ENCODE data around the gene FAM240A.

DNA sequence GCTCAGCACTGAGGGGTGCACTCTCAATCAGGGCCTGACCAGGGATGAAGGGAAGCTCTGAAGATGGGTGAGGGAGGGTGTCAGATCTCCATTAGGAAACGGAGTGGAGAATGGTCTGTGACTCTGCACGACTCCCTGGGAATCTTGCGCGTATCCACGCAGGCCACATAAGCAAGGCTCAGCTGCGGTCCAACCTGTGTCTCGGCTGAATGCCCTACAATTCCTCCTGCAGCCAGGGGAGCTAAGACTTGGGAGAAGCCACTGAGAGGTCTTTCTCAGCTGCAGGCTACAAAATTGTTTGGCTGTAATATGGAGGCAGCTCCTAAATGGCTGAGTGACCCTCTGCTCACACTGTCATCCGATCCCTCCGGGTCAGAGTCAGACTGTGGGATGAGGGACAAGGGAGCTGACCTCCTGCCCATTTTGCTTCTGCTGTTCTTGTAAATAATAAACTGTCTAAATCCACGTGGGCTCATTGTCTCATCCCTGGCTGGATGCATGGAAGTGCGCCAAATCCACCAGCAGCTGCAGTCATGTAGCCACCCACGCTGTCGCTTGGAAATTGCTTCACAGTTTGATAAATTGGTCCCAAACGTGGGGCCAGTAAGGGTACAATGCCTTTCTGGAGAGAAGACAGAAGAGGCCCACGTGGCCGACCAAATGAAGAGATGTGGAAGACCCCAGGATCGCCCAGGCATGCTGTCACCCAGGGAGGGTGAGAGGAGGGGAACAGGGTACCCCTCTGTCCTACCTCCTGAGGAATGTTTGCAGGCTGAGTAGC is 50.6 kb downstream of the FAM240A start:
- TF ChIP-seq POLR2A (IDR thresholded peaks at IDR 0.05): no peak
- TF ChIP-seq, protein P1, sequence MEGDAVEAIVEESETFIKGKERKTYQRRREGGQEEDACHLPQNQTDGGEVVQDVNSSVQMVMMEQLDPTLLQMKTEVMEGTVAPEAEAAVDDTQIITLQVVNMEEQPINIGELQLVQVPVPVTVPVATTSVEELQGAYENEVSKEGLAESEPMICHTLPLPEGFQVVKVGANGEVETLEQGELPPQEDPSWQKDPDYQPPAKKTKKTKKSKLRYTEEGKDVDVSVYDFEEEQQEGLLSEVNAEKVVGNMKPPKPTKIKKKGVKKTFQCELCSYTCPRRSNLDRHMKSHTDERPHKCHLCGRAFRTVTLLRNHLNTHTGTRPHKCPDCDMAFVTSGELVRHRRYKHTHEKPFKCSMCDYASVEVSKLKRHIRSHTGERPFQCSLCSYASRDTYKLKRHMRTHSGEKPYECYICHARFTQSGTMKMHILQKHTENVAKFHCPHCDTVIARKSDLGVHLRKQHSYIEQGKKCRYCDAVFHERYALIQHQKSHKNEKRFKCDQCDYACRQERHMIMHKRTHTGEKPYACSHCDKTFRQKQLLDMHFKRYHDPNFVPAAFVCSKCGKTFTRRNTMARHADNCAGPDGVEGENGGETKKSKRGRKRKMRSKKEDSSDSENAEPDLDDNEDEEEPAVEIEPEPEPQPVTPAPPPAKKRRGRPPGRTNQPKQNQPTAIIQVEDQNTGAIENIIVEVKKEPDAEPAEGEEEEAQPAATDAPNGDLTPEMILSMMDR (IDR thresholded peaks at IDR 0.05): no peak
